22Rv1 (cell line): ENCODE data around the gene RIN1.

Experiments
- ZFX ChIP-seq: fragments of 450-650 bp; IDR thresholded peaks from 2 replicates; pipeline ENCODE4 v1.6.1; 2017; ENCODE audit warnings: antibody characterized with exemption, borderline replicate concordance
- TF ChIP-seq, protein P1 (sequence below): fragments of 450-650 bp; IDR thresholded peaks from 2 replicates; pipeline ENCODE4 v1.5.1; 2017; ENCODE audit warnings: mild to moderate bottlenecking

- TF ChIP-seq, protein P1, sequence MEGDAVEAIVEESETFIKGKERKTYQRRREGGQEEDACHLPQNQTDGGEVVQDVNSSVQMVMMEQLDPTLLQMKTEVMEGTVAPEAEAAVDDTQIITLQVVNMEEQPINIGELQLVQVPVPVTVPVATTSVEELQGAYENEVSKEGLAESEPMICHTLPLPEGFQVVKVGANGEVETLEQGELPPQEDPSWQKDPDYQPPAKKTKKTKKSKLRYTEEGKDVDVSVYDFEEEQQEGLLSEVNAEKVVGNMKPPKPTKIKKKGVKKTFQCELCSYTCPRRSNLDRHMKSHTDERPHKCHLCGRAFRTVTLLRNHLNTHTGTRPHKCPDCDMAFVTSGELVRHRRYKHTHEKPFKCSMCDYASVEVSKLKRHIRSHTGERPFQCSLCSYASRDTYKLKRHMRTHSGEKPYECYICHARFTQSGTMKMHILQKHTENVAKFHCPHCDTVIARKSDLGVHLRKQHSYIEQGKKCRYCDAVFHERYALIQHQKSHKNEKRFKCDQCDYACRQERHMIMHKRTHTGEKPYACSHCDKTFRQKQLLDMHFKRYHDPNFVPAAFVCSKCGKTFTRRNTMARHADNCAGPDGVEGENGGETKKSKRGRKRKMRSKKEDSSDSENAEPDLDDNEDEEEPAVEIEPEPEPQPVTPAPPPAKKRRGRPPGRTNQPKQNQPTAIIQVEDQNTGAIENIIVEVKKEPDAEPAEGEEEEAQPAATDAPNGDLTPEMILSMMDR, result no peak
- TF ChIP-seq ZFX, result no peak
These were observed 51.6 kb downstream of the RIN1 start for GRCh38 chr11:66284526-66285078.
